Endothelial cell of umbilical vein (primary cell): ENCODE results near the gene BBC3. TPM values are rescaled to one million over a fixed set of nuclear protein-coding genes. Genes with fewer than 3 reads are reported as not detected.

Experiments used
- BruUV-seq: library from RNA; stranded (reverse); fragments of 400-500 nt; replicated peaks from 2 replicates; lab custom pipeline; 2021; lab: Mats Ljungman, UMichigan
- CTCF ChIA-PET: fragments of 300-600, 350-600 bp; sonication (Branson Sonifier 250); formaldehyde crosslinking; loops from one replicate; lab custom pipeline; 2021; ENCODE audit warnings: antibody characterized with exemption, inconsistent platforms; lab: Charles Lee
- POLR2A ChIA-PET: fragments of 300-600, 350-600 bp; sonication (Branson Sonifier 250); formaldehyde crosslinking; loops from one replicate; lab custom pipeline; 2021; ENCODE audit warnings: antibody characterized with exemption, inconsistent platforms; lab: Charles Lee
- DNase-seq: peaks from one replicate; pipeline ENCODE4 v3.0.0-alpha.2; 2011; ENCODE audit warnings: low read depth, low spot score
- FAIRE-seq: peaks from 2 replicates; lab custom pipeline; 2011; peaks lifted over from hg19 to GRCh38; lab: Jason Lieb, UNC
- H2AFZ ChIP-seq: 2 replicates; pipeline ENCODE4 v1.6.0; 2012; ENCODE audit warnings: low read depth, low read length, control low read depth, inconsistent platforms
- H3K27ac ChIP-seq: 2 replicates; pipeline ENCODE4 v1.5.1; 2011; ENCODE audit warnings: low read depth, mild to moderate bottlenecking, control low read depth, low read length, moderate library complexity; ENCODE audit not compliant: insufficient read depth
- H3K27me3 ChIP-seq, 2 experiments: 2 replicates each; pipeline versions ENCODE4 v1.6.0 to v1.6.1; 2011; ENCODE audit warnings: low read length in 2 of 2, mixed read lengths in 1 of 2; ENCODE audit not compliant: control insufficient read depth in 2 of 2, insufficient read depth in 2 of 2
- H3K36me3 ChIP-seq, 2 experiments: 2 replicates in 1 of 2; 3 replicates in 1 of 2; pipeline ENCODE4 v1.5.1; 2011; ENCODE audit warnings: low read length in 2 of 2, mild to moderate bottlenecking in 1 of 2, moderate library complexity in 1 of 2; ENCODE audit not compliant: control insufficient read depth in 2 of 2, insufficient read depth in 2 of 2; ENCODE audit errors: extremely low read depth in 1 of 2
- H3K4me1 ChIP-seq: 3 replicates; pipeline ENCODE4 v1.5.1; 2011; ENCODE audit warnings: mild to moderate bottlenecking, low read length; ENCODE audit not compliant: control insufficient read depth, insufficient read depth; ENCODE audit errors: extremely low read depth
- H3K4me2 ChIP-seq: 2 replicates; pipeline ENCODE4 v1.6.1; 2011; ENCODE audit warnings: low read length, control low read depth, mixed read lengths; ENCODE audit not compliant: insufficient read depth
- H3K4me3 ChIP-seq, 3 experiments: fragments of 200-600 bp in 1 of 3; sonication (generic), shearing (Covaris generic) in 1 of 3; replicated peaks in 1 of 3; 2 replicates each; pipeline ENCODE4 v1.5.1; 2011 to 2016; ENCODE audit warnings: control low read depth in 3 of 3, low read length in 3 of 3, mild to moderate bottlenecking in 2 of 3, inconsistent platforms in 1 of 3, low read depth in 1 of 3, moderate library complexity in 1 of 3; ENCODE audit not compliant: insufficient read depth in 1 of 3
- H3K79me2 ChIP-seq: 2 replicates; pipeline ENCODE4 v1.6.0; 2012; ENCODE audit warnings: low read length, inconsistent platforms; ENCODE audit not compliant: control insufficient read depth, insufficient read depth
- H3K9ac ChIP-seq: replicated peaks from 2 replicates; pipeline ENCODE3; 2011; ENCODE audit warnings: low read length, control low read depth; ENCODE audit not compliant: insufficient read depth; ENCODE audit errors: extremely low read depth
- H3K9me1 ChIP-seq: replicated peaks from 3 replicates; pipeline ENCODE4 v1.6.0; 2011; ENCODE audit warnings: mild to moderate bottlenecking, low read length; ENCODE audit not compliant: control insufficient read depth, insufficient read depth; ENCODE audit errors: extremely low read depth
- H3K9me3 ChIP-seq: replicated peaks from 2 replicates; pipeline ENCODE4 v1.5.1; 2012; ENCODE audit warnings: low read length, inconsistent platforms; ENCODE audit not compliant: control insufficient read depth, insufficient read depth
- H4K20me1 ChIP-seq: replicated peaks from 2 replicates; pipeline ENCODE3; 2011; ENCODE audit warnings: mild to moderate bottlenecking, low read length; ENCODE audit not compliant: control insufficient read depth, insufficient read depth; ENCODE audit errors: extremely low read depth
- CTCF ChIP-seq, 2 donors: IDR thresholded peaks; 1 replicate in 1 of 2; 2 replicates in 1 of 2; pipeline ENCODE4 v1.5.1; 2011; ENCODE audit warnings: low read length in 2 of 2, mild to moderate bottlenecking in 2 of 2, moderate library complexity in 2 of 2, control low read depth in 1 of 2, inconsistent platforms in 1 of 2, low read depth in 1 of 2; ENCODE audit not compliant: insufficient read depth in 1 of 2; ENCODE audit errors: extremely low read depth in 1 of 2
- EZH2 ChIP-seq: IDR thresholded peaks from 2 replicates; pipeline ENCODE4 v1.6.1; 2012; ENCODE audit warnings: borderline replicate concordance, low read depth, mild to moderate bottlenecking, moderate library complexity, low read length, inconsistent platforms; ENCODE audit not compliant: severe bottlenecking
- FOS ChIP-seq: IDR thresholded peaks from 2 replicates; pipeline ENCODE4 v1.6.1; 2011; ENCODE audit warnings: mild to moderate bottlenecking, low read length, moderate library complexity, borderline replicate concordance; ENCODE audit not compliant: insufficient read depth
- GATA2 ChIP-seq: IDR thresholded peaks from 2 replicates; pipeline ENCODE4 v1.7.0; 2011; ENCODE audit warnings: low read depth, mild to moderate bottlenecking, moderate library complexity, mixed read lengths, low read length; ENCODE audit not compliant: insufficient read length, insufficient read depth
- JUN ChIP-seq: IDR thresholded peaks from 2 replicates; pipeline ENCODE4 v1.6.1; 2011; ENCODE audit warnings: borderline replicate concordance, low read depth; ENCODE audit not compliant: insufficient read length, insufficient read depth
- MAX ChIP-seq: IDR thresholded peaks from 2 replicates; pipeline ENCODE4 v1.6.1; 2011; ENCODE audit not compliant: insufficient read depth, insufficient read length
- MYC ChIP-seq: IDR thresholded peaks from one replicate; pipeline ENCODE4 v1.6.1; 2011; ENCODE audit warnings: mild to moderate bottlenecking, low read depth, low read length
- POLR2A ChIP-seq: IDR thresholded peaks from 2 replicates; pipeline ENCODE4 v1.6.1; 2012; ENCODE audit warnings: low read depth, mild to moderate bottlenecking, control low read depth, low read length
- POLR2AphosphoS5 ChIP-seq: IDR thresholded peaks from 2 replicates; pipeline ENCODE4 v1.6.1; 2012; ENCODE audit warnings: low read depth, mild to moderate bottlenecking, control low read depth, low read length, moderate library complexity; ENCODE audit not compliant: insufficient read depth
- dilution Hi-C: fragments of 300-500 bp; cut with MboI; formaldehyde crosslinking; loops from one replicate; pipeline ENCODE4 v1.15.0; 2019; ENCODE audit warnings: low sequenced_read_pairs; ENCODE audit not compliant: extremely low pct_ligation_motif_present
- intact Hi-C: fragments of 100-400 bp; cut with micrococcal nuclease; formaldehyde crosslinking; loops from one replicate; pipeline ENCODE4 v1.10.0; 2022
- polyA plus RNA-seq, 4 experiments: library from polyadenylated mRNA; depleted of rRNA in 3 of 4; stranded (reverse) in 3 of 4; unstranded in 1 of 4; fragments of >200 nt; gene quantifications; 2 replicates each; pipeline versions ENCODE4 v1.2.1 to v1.2.3, GENCODE V29; 2011 to 2012; ENCODE audit warnings: missing spikeins in 1 of 4
- total RNA-seq: library from RNA; stranded (reverse); gene quantifications from 2 replicates; pipeline ENCODE4 v1.2.3, GENCODE V29; 2021

Gene BBC3
- total and polyA plus RNA-seq, 2 donors (not counting 3 experiments of a cell fraction or from before 2014, with no cell fraction given), result 11.3 to 35.7 TPM

- no peak for TF ChIP-seq MAX
- peak; percentile 75 for TF ChIP-seq POLR2A
- dilution Hi-C loops, result no loop called here
- Histone ChIP-seq H3K9me1 (no peaks in the 10 kb centered on the region), H3K9me3 (no peaks in the 10 kb centered on the region), H3K4me2 (peak overlapping the region; percentile 88), H3K4me1 (peaks cover 13% of the 10 kb centered on the region), H3K27ac (peak overlapping the region; percentile 92), H3K36me3 (peaks cover 0 to 12% of the 10 kb centered on the region in 2 experiments), H3K4me3 (peak overlapping the region; percentile 16 to 67 (median 64)), H3K27me3 (no peaks in the 10 kb centered on the region), H3K79me2 (no peaks in the 10 kb centered on the region), H3K9ac (peak overlapping the region; percentile 84), H4K20me1 (no peaks in the 10 kb centered on the region), H2AFZ (peak overlapping the region; percentile 32)
- POLR2A ChIA-PET, result interaction anchor here (0.7 to 2.4 kb wide), 3 partner anchors 16 to 1048 kb away, joined by 3 to 17 read pairs (median 8); partner anchors contain the start of gene CCDC9
- intact Hi-C loops, result loop anchor here (1.0 to 5.0 kb wide), 3 partner anchors 16 to 74 kb away; partner anchors contain the start of gene DHX34
- FAIRE-seq, result peak; percentile 94
- peak; percentile 91 for DNase-seq
- TSS peak; percentile 51 for BruUV-seq
- CTCF ChIA-PET, result interaction anchor here (0.6 to 2.1 kb wide), 8 partner anchors 17 to 163 kb away, joined by 3 to 6 read pairs (median 4); no protein-coding TSS in a partner anchor
These were observed 42.5 kb upstream of the BBC3 start for GRCh38 chr19:47273313-47274070.

GRCh38 chr19:47272448-47273312 is 41.7 kb upstream of the BBC3 start:
- no peak for FAIRE-seq
- dilution Hi-C loops, result no loop called here
- peaks cover 0 to 14% of the 10 kb centered on the region in 2 experiments for H3K36me3 ChIP-seq
- BruUV-seq, result no TSS peak
- no peaks in the 10 kb centered on the region for H3K9me1 ChIP-seq
- ChIA-PET POLR2A (no interaction called here), CTCF (interaction anchor here (1.0 to 2.1 kb wide), 2 partner anchors 29 to 119 kb away, joined by 3 to 5 read pairs; no protein-coding TSS in a partner anchor)
- peaks cover 13% of the 10 kb centered on the region for H3K4me1 ChIP-seq
- no peaks in the 10 kb centered on the region for H3K27me3 ChIP-seq
- H3K9ac ChIP-seq, result peak overlapping the region; percentile 84
- H2AFZ ChIP-seq, result peak overlapping the region; percentile 32
- no peaks in the 10 kb centered on the region for H3K9me3 ChIP-seq
- TF ChIP-seq GATA2, result no peak
- TF ChIP-seq MYC, result no peak
- no peak for TF ChIP-seq POLR2A
- no peak for TF ChIP-seq MAX
- TF ChIP-seq EZH2, result no peak
- TF ChIP-seq CTCF (IDR thresholded peaks at IDR 0.05; ENCODE audit: extremely low read depth in 1 of 2, insufficient read depth in 1 of 2, low read depth in 1 of 2, low read length in 2 of 2), result no peak
- no peak for TF ChIP-seq JUN
- TF ChIP-seq POLR2AphosphoS5, result no peak
- no peak for TF ChIP-seq FOS
- intact Hi-C loops, result loop anchor here (1.0 to 5.0 kb wide), 2 partner anchors 15 to 75 kb away; partner anchors contain the start of gene DHX34
- DNase-seq, result no peak
- H3K4me3 ChIP-seq, result peak overlapping the region; percentile 16 to 64 (median 32)
- H3K79me2 ChIP-seq, result no peaks in the 10 kb centered on the region
- peak overlapping the region; percentile 88 for H3K4me2 ChIP-seq
- H3K27ac ChIP-seq, result peak overlapping the region; percentile 92
- H4K20me1 ChIP-seq, result no peaks in the 10 kb centered on the region
